Stomach (tissue), 9 donors: Measurements from ENCODE around the gene STK39. TPM values are rescaled to one million over a fixed set of nuclear protein-coding genes. Genes with fewer than 3 reads are reported as not detected.

Experiments
- DNase-seq, 2 donors: peaks; one replicate each; pipeline versions ENCODE4 v3.0.0 to v3.0.0-alpha.2; 2013 to 2019
- H3K27ac ChIP-seq, 5 donors: fragments of 200-600 bp in 4 of 5; sonication (generic) in 4 of 5; one replicate each; pipeline ENCODE4 v1.5.1; 2013 to 2019; ENCODE audit warnings: mild to moderate bottlenecking in 1 of 5, moderate library complexity in 1 of 5
- H3K27me3 ChIP-seq, 3 donors: fragments of 200-600 bp; sonication (generic); one replicate each; pipeline ENCODE4 v1.5.1; 2017 to 2019; ENCODE audit warnings: mixed run types in 1 of 3
- H3K36me3 ChIP-seq, 4 donors: fragments of 200-600 bp; sonication (generic); 1 replicate in 3 of 4; 2 replicates in 1 of 4; pipeline ENCODE4 v1.5.1; 2016 to 2019
- H3K4me1 ChIP-seq, 4 donors: fragments of 200-600 bp; sonication (generic); one replicate each; pipeline ENCODE4 v1.5.1; 2016 to 2019
- H3K4me3 ChIP-seq, 4 donors: fragments of 200-600 bp; sonication (generic) in 3 of 4; one replicate each; pipeline ENCODE4 v1.5.1; 2016 to 2019; ENCODE audit warnings: mild to moderate bottlenecking in 1 of 4
- H3K9me3 ChIP-seq, 4 donors: fragments of 200-600 bp; sonication (generic); one replicate each; pipeline ENCODE4 v1.5.1; 2016 to 2019
- EP300 ChIP-seq: sonication (generic); formaldehyde crosslinking; IDR thresholded peaks from one replicate; pipeline ENCODE4 v1.6.1; 2017; ENCODE audit warnings: antibody characterized with exemption
- POLR2A ChIP-seq, 4 donors: fragments of 450-650 bp; IDR thresholded peaks; one replicate each; pipeline ENCODE4 v1.6.1; 2016; ENCODE audit warnings: antibody characterized with exemption in 4 of 4, control low read depth in 2 of 4, mild to moderate bottlenecking in 1 of 4, moderate library complexity in 1 of 4
- POLR2AphosphoS5 ChIP-seq, 3 donors: sonication (generic); formaldehyde crosslinking; IDR thresholded peaks; one replicate each; pipeline ENCODE4 v1.6.1; 2016; ENCODE audit warnings: antibody characterized with exemption in 3 of 3
- WGBS, 5 donors: extraction: QIAGEN DNeasy Blood & Tissue Kit in 3 of 5; methylation state at CpG; one replicate each; pipeline versions ENCODE4 v1.1.5 to v1.1.7; 2013 to 2018; 5-methylcytosine and 5-hydroxymethylcytosine counted together
- intact Hi-C: fragments of 100-400 bp; cut with DNase I; formaldehyde crosslinking; loops from one replicate; pipeline ENCODE4 v1.15.1; 2023; ENCODE audit warnings: low total_unique reads
- polyA plus RNA-seq, 3 donors: library from polyadenylated mRNA; stranded (reverse); fragments of 200-250 nt; gene quantifications; one replicate each; pipeline ENCODE4 v1.2.3, GENCODE V29; 2013
- total RNA-seq, 5 donors: library from RNA; depleted of rRNA; stranded (reverse); fragments of >200 nt; gene quantifications; one replicate each; pipeline versions ENCODE4 v1.1.0 to v1.2.3, GENCODE V29; 2014 to 2016
- TF ChIP-seq, protein P1 (sequence below), 7 experiments: fragments of 450-650 bp in 4 of 7; fragments of 200-600 bp in 3 of 7; sonication (generic) in 3 of 7; IDR thresholded peaks; one replicate each; pipeline ENCODE4 v1.5.1; 2016 to 2019; ENCODE audit warnings: antibody characterized with exemption in 7 of 7, control low read depth in 2 of 7, mild to moderate bottlenecking in 1 of 7
- donor health status: healthy with polysubstance abuse.
- donor health status: Bipolar disorder and iron deficiency.
- donor health status: healthy.

Gene STK39
- total and polyA plus RNA-seq, 8 donors, result 18.3 to 60.7 (median 33.3) TPM

GRCh38 chr2:168200930-168201583 lies 46.3 kb downstream of the STK39 start:
- TF ChIP-seq POLR2AphosphoS5 (IDR thresholded peaks at IDR 0.05), result no peak
- TF ChIP-seq, protein P1, sequence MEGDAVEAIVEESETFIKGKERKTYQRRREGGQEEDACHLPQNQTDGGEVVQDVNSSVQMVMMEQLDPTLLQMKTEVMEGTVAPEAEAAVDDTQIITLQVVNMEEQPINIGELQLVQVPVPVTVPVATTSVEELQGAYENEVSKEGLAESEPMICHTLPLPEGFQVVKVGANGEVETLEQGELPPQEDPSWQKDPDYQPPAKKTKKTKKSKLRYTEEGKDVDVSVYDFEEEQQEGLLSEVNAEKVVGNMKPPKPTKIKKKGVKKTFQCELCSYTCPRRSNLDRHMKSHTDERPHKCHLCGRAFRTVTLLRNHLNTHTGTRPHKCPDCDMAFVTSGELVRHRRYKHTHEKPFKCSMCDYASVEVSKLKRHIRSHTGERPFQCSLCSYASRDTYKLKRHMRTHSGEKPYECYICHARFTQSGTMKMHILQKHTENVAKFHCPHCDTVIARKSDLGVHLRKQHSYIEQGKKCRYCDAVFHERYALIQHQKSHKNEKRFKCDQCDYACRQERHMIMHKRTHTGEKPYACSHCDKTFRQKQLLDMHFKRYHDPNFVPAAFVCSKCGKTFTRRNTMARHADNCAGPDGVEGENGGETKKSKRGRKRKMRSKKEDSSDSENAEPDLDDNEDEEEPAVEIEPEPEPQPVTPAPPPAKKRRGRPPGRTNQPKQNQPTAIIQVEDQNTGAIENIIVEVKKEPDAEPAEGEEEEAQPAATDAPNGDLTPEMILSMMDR (IDR thresholded peaks at IDR 0.05), result no peak
- TF ChIP-seq EP300, result no peak
- no peak for TF ChIP-seq POLR2A (IDR thresholded peaks at IDR 0.05)
- Histone ChIP-seq H3K4me3 (no peak overlapping the region), H3K9me3 (no peaks in the 10 kb centered on the region), H3K4me1 (peaks cover 10 to 59% (median 34%) of the 10 kb centered on the region in 4 donors), H3K36me3 (no peaks in the 10 kb centered on the region), H3K27ac (peak overlapping the region in 2 of 5 donors; percentile 22 to 33), H3K27me3 (no peaks in the 10 kb centered on the region)
- WGBS, 5 donors, result 58 to 74% (median 67%) methylated on average over 6 of the region's 6 CpGs
- intact Hi-C loops, result no loop called here
- DNase-seq, result no peak

DNA sequence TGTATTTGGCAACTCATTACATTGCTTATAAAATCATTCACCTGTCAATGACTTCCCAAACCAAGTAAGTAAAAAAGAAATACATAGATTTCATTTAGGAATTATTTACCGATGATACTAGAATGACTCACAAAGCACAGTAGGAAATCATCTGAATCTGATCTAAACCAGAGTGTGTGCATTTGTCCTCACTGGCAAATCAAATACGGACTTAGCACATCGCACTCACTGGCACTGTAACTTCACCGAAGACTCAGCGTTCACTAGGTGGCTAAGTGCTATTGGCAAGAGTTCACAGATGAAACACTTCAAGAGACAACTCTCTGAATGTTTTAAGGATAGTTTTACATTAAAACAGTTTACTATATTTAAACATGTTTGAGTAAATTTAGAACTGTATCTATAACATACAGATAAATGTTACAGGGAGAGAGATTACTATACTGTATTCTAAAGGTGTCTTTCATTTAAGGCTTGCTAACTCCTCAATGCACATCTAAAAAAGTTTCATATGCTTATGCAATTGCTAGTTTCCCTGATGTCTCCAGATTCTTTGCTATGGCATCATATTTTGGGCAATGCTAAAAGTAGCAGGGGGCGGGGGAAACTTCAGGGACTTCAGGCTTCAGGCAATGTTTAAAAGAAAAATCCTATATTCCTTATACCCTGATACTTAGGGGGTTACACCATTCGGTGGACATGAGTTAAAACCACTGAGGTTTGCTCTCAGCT lies 48.8 kb downstream of the STK39 start:
- peaks cover 14 to 82% (median 43%) of the 10 kb centered on the region in 4 donors for H3K4me1 ChIP-seq

DNA sequence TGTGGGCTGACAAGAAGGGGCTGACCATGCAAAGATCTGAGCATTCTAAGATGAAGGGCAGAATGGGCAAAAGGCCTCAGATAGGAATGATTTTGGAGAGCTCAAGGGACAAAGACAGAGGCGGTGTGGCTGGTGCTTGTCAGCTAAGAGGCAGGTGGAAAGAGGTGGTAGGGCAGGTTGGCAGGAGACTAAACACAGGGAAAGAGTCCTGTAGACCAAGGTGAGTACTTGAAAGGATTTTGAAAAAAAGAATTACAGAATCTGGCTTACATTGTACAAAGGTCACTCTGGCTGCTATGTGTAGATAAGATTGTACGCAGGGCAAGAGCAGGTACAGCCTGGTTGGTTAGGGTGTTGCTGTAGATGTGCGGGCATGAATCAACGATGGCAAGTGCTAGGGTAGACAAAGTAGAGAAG lies 50.6 kb downstream of the STK39 start:
- H3K36me3 ChIP-seq, result no peaks in the 10 kb centered on the region
- TF ChIP-seq EP300 (no peak), POLR2AphosphoS5 (IDR thresholded peaks at IDR 0.05) (peak in 2 of 3 donors; percentile 72 to 88)
- TF ChIP-seq, protein P1 (IDR thresholded peaks at IDR 0.05), result peak in 1 of 7 experiments; percentile 25
- no peaks in the 10 kb centered on the region for H3K27me3 ChIP-seq
- peaks cover 22 to 91% (median 61%) of the 10 kb centered on the region in 4 donors for H3K4me1 ChIP-seq
- peak overlapping the region; percentile 69 to 83 (median 80) for H3K27ac ChIP-seq
- no peaks in the 10 kb centered on the region for H3K9me3 ChIP-seq
- intact Hi-C loops, result no loop called here
- WGBS, 5 donors, result 39 to 76% (median 55%) methylated on average over 4 of the region's 4 CpGs
- H3K4me3 ChIP-seq, result no peak overlapping the region
- peak; percentile 67 to 85 for DNase-seq

More for the DNA sequence above, 48.8 kb downstream of the STK39 start:
- WGBS, 5 donors, result 39 to 58% (median 49%) methylated on average over 7 of the region's 7 CpGs
- H3K36me3 ChIP-seq, result no peaks in the 10 kb centered on the region
- DNase-seq, result no peak
- H3K4me3 ChIP-seq, result no peak overlapping the region
- H3K9me3 ChIP-seq, result no peaks in the 10 kb centered on the region
- intact Hi-C loops, result no loop called here
- peak in 1 of 3 donors; percentile 30 for TF ChIP-seq POLR2AphosphoS5 (IDR thresholded peaks at IDR 0.05)
- no peak for TF ChIP-seq EP300
- no peaks in the 10 kb centered on the region for H3K27me3 ChIP-seq
- peak overlapping the region in 3 of 5 donors; percentile 6 to 30 (median 29) for H3K27ac ChIP-seq

DNA sequence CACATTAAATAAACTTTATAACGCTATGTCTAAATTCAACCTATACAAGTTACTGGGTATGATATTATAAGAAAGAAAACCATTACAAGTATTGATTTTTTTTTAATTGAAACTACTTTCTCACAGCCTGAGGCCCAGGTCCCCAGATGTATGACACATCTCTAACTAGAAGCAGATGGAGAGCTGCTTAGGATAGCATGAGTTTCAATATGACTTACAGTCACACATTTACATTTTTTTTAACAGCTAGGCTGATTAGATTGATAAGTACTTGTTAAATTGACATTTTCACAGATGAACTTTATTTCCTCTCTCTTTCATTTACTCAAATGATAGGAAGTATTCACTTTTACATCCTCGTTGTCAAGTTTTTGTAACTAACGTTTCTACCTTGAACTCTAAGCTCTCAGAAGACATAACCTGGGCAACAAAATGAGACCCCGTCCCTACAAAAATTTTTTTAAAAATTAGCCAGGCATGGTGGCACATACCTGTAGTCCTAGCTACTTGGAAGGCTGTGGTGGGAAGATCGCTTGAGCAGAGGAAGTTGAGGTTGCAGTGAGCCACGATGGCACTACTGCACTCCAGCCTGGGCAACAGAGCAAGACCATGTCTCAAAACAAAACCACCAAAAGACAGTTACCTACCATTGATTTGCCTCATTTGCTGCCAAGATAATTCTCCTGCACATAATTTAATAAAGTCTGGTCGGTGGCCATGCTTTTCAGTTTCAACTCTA lies 52.4 kb downstream of the STK39 start:
- intact Hi-C loops, result no loop called here
- Histone ChIP-seq H3K27me3 (no peaks in the 10 kb centered on the region), H3K27ac (peak overlapping the region in 2 of 5 donors; percentile 80 to 82), H3K4me1 (peaks cover 22 to 91% (median 68%) of the 10 kb centered on the region in 4 donors), H3K9me3 (no peaks in the 10 kb centered on the region), H3K36me3 (no peaks in the 10 kb centered on the region), H3K4me3 (no peak overlapping the region)
- 77 to 79% (median 77%) methylated on average over 7 of the region's 7 CpGs for WGBS, 5 donors
- DNase-seq, result no peak
- TF ChIP-seq, protein P1 (IDR thresholded peaks at IDR 0.05), result no peak
- TF ChIP-seq POLR2AphosphoS5 (IDR thresholded peaks at IDR 0.05) (no peak), POLR2A (IDR thresholded peaks at IDR 0.05) (no peak), EP300 (no peak)
